GM12865 (cell line): Measurements from ENCODE around the gene PNRC1.
"Not testable (repeated sequence)": the region's sequence is repeated elsewhere in the genome, so short reads cannot be mapped to it uniquely, and the experiment has no call there.

ENCODE experiments used
- DNase-seq: peaks from one replicate; pipeline ENCODE4 v3.0.0; 2010; ENCODE audit warnings: low read depth
- H3K4me3 ChIP-seq: 2 replicates; pipeline ENCODE4 v1.5.1; 2011; ENCODE audit warnings: mild to moderate bottlenecking, low read depth, low read length, control low read depth
- CTCF ChIP-seq: IDR thresholded peaks from 2 replicates; pipeline ENCODE4 v1.5.1; 2011; ENCODE audit warnings: low read length, control low read depth, low read depth, inconsistent platforms; ENCODE audit not compliant: insufficient read depth; ENCODE audit errors: missing control alignments

PNRC1 gene

DNA sequence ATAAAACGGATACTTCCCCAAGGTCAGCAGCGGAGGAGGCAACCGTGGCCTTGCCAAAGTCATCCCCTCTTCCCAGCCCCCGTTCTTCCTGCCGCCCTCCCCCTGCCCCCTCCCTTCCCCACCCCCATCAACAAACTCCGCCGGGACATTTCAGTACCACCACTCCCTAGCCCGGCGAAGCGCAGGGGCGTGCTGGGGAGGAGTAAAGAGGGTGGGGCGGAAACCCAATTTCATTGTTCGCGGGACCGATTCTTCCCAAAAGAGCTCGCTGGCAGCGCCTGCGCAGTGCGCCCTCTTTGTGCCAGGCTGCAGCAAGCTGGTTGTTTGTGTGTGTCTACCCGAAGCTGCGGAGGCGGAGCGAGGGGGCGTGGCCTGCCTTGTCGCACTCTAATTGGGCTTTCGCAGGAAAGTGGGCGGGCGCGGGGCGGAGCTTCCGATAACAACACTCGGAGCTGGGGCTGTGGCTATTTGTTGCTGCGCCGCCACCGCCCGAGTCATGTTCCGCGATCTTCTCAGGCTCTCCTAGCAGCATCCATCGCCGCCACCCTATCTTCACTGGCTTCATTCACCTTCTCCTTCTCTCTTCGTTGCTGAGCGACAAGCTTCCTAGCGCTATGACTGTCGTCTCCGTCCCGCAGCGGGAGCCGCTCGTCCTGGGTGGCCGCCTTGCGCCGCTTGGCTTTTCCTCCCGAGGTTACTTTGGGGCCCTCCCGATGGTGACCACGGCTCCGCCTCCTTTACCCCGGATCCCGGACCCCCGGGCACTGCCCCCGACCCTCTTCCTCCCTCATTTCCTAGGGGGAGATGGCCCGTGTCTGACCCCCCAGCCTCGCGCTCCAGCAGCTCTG, at the start of gene PNRC1:
PNRC1 (plus strand) TSS at position 471 of the 848 bp plus-strand sequence; CDS start at position 615, 144 bp downstream.
- peak; percentile 100 for DNase-seq
- TF ChIP-seq CTCF, result no peak
- H3K4me3 ChIP-seq, result peak within 1 kb of the TSS; percentile 94

- no peak overlapping the region for H3K4me3 ChIP-seq
- peak; percentile 20 for TF ChIP-seq CTCF
- DNase-seq, result peak; percentile 46
These were observed 48.0 kb upstream of the PNRC1 start for GRCh38 chr6:89032599-89032998.

GRCh38 chr6:89033461-89033860, 47.1 kb upstream of the PNRC1 start:
- no peak for TF ChIP-seq CTCF
- no peak for DNase-seq
- no peak overlapping the region for H3K4me3 ChIP-seq

- H3K4me3 ChIP-seq, DNase-seq: not testable (repeated sequence)
These were observed 46.4 kb upstream of the PNRC1 start for GRCh38 chr6:89034116-89034515.

DNA sequence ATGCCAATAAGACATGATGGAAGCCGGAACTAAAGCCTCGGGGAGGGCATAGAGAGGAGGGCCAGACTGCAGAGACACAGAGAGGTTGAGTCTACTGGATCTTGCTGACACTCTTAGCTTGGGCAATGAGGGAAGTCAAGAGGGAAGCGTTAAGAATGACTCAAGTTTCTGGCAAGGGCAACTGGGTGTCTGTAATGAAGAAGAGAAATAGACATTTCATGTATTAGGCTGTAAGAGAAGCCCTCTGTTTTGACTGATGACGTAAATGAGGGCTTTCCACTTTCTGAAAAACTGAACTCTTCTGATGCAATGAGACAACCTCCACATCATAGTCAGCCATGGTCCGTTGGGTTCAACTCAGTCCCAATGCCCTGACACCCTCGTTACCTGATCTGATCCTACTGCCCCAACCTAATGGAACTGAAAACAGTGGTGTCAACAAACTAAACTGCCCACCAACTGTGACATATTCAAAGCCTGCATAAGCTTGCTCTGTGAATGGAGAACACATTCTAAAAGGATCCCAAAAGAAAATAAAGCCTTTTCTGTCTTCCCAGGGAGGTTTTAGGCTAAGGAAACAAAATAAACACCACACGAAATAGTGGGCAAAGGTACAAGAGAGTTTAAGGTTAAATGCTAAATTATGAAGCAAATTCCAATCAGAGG, 45.8 kb upstream of the PNRC1 start:
- DNase-seq, result no peak
- TF ChIP-seq CTCF, result no peak

GRCh38 chr6:89035252-89036101, 45.1 kb upstream of the PNRC1 start:
- no peak for DNase-seq
- no peak overlapping the region for H3K4me3 ChIP-seq
- no peak for TF ChIP-seq CTCF

More for the DNA sequence above, 45.8 kb upstream of the PNRC1 start:
- no peak overlapping the region for H3K4me3 ChIP-seq
